GM10266 (cell line): ENCODE results near the gene SCMH1.

ENCODE experiments used
- DNase-seq: peaks from one replicate; pipeline ENCODE4 v3.0.0; 2012; ENCODE audit errors: extremely low spot score
- TF ChIP-seq, protein P1 (sequence below): IDR thresholded peaks from 2 replicates; pipeline ENCODE4 v1.5.1; 2012; ENCODE audit warnings: mild to moderate bottlenecking, low read depth; ENCODE audit not compliant: control insufficient read depth, insufficient read depth; ENCODE audit errors: missing control alignments

SCMH1 gene

DNA sequence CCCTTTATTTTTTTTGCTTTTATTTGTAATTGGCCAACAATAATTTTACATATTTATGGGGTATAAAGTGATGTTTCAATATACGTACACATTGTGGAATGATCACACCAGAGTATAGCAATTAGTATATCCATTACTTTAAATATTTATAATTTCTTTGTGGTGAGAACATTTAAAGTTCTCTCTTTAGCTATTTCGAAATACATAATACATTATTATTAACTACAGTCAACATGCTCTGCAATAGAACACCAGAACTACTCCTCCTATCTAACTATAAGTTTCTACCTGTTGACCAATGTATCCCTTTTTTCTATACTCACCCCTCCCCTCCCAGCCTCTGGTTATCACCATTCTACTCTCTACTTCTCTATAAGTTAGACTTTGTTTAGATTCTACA lies 77.4 kb downstream of the SCMH1 start:
- TF ChIP-seq, protein P1, sequence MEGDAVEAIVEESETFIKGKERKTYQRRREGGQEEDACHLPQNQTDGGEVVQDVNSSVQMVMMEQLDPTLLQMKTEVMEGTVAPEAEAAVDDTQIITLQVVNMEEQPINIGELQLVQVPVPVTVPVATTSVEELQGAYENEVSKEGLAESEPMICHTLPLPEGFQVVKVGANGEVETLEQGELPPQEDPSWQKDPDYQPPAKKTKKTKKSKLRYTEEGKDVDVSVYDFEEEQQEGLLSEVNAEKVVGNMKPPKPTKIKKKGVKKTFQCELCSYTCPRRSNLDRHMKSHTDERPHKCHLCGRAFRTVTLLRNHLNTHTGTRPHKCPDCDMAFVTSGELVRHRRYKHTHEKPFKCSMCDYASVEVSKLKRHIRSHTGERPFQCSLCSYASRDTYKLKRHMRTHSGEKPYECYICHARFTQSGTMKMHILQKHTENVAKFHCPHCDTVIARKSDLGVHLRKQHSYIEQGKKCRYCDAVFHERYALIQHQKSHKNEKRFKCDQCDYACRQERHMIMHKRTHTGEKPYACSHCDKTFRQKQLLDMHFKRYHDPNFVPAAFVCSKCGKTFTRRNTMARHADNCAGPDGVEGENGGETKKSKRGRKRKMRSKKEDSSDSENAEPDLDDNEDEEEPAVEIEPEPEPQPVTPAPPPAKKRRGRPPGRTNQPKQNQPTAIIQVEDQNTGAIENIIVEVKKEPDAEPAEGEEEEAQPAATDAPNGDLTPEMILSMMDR = no peak
- DNase-seq = no peak

DNA sequence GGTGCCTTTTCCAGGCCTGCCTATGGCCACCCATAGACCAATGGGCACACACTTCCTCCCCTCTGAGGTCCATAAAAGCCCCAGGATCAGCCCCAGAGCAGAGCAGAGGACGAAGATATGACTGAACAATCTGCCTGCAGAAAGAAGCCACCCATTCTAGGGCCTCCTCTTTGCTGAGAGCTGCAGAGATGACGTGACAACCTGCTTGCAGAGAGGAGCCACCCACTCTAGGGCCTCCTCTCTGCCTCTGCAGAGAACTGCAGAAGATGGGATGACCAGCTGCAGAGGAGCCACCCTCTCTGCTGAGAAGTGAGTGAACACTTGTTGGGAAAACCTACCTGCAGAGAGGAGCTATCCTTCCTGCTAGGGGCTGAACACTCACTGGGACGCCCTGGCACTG lies 79.7 kb downstream of the SCMH1 start:
- no peak for DNase-seq
- TF ChIP-seq, protein P1 = no peak

DNA sequence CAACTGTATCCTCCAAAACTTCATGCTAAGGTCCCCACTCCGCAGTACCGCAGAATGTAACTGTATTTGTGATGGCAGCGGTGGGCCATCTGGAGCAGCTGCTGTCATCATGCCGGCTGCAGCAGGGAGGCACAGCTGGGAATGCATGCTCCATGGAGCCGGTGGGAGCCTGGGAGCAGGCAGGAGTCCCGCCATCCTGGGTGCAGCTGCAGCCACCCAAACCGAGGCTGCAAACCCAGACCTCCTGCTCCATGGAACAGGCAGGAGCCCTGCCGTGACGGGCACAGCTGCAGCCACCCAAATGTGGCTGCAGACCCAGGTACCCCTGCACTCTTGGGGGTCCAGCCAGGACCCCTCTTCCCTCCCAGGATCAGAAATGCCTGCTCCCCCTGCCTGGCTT lies 80.3 kb downstream of the SCMH1 start:
- no peak for DNase-seq
- TF ChIP-seq, protein P1 = no peak

DNA sequence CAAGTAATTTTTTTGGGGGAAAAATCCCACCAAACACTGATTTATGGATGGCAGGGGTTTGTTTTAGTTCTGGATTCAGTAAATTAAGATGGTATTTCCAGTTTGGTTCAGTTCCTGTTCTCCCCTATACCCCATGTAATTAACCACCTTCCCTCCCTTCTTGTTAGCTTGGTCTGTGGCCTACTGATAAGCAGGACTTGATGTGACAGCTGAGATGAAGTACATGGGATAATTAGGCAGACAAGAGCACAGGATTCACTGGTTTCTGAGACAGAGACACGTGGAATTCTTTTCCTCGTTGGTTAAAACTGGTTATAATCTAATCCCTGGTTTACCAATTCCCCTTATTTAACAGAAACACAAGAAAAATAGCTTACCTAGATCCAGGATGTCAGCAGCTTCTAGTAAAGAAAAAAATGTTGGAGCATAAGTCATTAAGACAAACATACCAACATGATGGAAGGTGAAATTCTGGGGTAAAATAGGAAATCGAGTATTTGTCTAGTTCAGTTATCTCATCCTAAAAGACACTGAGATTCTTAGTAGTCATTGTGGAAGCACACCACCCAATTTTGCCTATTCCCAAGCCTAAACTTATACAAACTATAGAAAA lies 81.5 kb downstream of the SCMH1 start:
- no peak for DNase-seq
- TF ChIP-seq, protein P1 = no peak

DNA sequence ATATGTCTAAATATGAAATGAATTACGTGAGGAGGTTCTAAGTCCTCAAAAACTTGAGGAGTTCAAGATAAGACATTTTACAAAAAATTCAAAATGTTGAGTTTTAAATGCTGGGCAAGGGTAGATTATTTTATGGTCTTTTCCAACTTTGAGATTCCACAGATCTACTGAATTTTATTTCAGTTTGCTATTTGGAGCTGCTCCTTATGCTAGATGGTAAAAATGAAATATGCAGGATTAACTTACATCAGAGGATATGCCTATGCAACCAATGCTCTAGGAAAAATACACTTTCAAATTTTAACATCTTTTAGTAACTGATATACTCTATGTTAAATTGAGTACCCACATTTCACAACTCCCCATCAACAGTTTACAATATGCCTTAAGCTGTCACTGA lies 83.1 kb downstream of the SCMH1 start:
- TF ChIP-seq, protein P1 = no peak
- no peak for DNase-seq

DNA sequence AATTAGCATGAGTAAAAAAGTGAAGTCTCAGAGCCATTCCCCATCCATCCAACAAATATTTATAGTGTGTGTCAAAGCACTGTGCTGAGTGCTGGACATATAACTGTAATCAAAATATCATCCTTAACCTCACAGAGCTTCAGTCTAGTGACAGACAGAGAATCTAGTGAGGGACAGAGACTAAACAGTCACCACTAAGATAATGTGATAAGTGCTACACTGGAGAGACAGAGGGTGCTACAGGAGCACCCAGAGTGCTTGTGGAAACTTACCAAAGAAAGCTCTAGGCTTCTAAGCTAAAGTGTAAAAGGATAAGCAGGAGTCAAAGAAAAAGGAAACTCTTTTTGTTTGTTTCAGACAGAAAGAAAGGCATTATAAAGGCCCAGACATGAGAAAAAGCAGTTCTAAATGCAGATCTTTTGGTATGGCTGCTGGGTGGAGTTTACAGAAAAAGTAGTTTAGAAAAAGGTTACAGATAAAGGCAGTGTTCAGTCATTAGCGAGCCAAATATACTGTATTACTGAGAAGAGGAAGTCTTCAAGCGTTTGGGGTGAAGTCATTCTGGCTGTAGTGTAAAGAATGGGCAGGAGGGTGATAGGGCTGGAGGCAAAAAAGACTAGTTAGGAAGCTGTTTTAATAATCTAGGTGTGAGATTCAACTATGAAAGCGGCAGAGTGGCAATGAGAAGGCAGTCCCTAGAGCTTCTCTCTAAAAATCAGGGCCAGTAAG lies 83.8 kb downstream of the SCMH1 start:
- no peak for DNase-seq
- TF ChIP-seq, protein P1 = no peak

DNA sequence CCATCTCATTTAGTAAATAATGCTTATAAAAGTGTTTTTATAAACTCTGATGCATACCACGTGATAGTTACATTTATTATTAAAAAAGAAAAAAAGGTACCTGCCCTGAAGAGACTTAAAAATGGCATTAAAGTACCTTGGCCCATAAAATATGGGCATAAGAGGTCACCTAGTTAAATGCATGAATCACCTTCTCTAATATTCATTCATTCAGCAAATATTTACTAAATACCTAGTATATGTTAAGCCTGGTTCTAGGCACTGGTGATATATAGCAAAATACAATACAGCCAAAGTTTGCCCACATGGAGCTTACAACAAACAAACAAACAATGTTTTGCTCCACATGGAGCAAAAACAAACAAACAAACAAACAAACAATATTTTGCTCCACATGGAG lies 87.0 kb downstream of the SCMH1 start:
- TF ChIP-seq, protein P1 = no peak
- no peak for DNase-seq
